GM18505 (cell line): ENCODE measurements around the gene ADGRA1.
"Not testable (repeated sequence)": the region's sequence is repeated elsewhere in the genome, so short reads cannot be mapped to it uniquely, and the experiment has no call there.

Experiments
- ATAC-seq: cut with Tn5 transposase; IDR thresholded peaks from one replicate; pipeline ENCODE4 v1.9.1; 2021; ENCODE audit not compliant: unreplicated experiment
- POLR2A ChIP-seq: IDR thresholded peaks from 4 replicates; pipeline ENCODE4 v1.6.1; 2011; ENCODE audit warnings: borderline replicate concordance; ENCODE audit not compliant: insufficient read depth, insufficient read length; ENCODE audit errors: extremely low read depth

The ADGRA1 gene

GRCh38 chr10:133150226-133150625 is 62.5 kb downstream of the ADGRA1 start:
- no peak for ATAC-seq
- no peak for TF ChIP-seq POLR2A

- no peak for TF ChIP-seq POLR2A
- no peak for ATAC-seq
Observed at GRCh38 chr10:133150656-133151055, 62.9 kb downstream of the ADGRA1 start.

GRCh38 chr10:133151071-133151470 is 63.3 kb downstream of the ADGRA1 start:
- ATAC-seq: not testable (repeated sequence)

GRCh38 chr10:133151543-133151972 is 63.8 kb downstream of the ADGRA1 start:
- no peak for ATAC-seq

GRCh38 chr10:133154411-133154810 is 66.7 kb downstream of the ADGRA1 start:
- TF ChIP-seq POLR2A: no peak
- ATAC-seq: no peak

More at GRCh38 chr10:133151543-133151972, 63.8 kb downstream of the ADGRA1 start:
- TF ChIP-seq POLR2A: no peak

- TF ChIP-seq POLR2A: no peak
- no peak for ATAC-seq
Observed at GRCh38 chr10:133154996-133155778, 67.5 kb downstream of the ADGRA1 start.

- no peak for ATAC-seq
- no peak for TF ChIP-seq POLR2A
Observed at GRCh38 chr10:133156674-133157579, 69.2 kb downstream of the ADGRA1 start.

- no peak for TF ChIP-seq POLR2A
- no peak for ATAC-seq
Observed at GRCh38 chr10:133157662-133158436, 70.1 kb downstream of the ADGRA1 start.

GRCh38 chr10:133158437-133158755 is 70.7 kb downstream of the ADGRA1 start:
- ATAC-seq: no peak
- TF ChIP-seq POLR2A: no peak

- ATAC-seq: no peak
- TF ChIP-seq POLR2A: no peak
Observed at GRCh38 chr10:133158756-133159610, 71.3 kb downstream of the ADGRA1 start.

GRCh38 chr10:133159611-133159949 is 71.9 kb downstream of the ADGRA1 start:
- no peak for ATAC-seq
- no peak for TF ChIP-seq POLR2A

- TF ChIP-seq POLR2A: no peak
- ATAC-seq: no peak
Observed at GRCh38 chr10:133159950-133160825, 72.5 kb downstream of the ADGRA1 start, which contains the start of gene KNDC1. Gene KNDC1 (plus strand): TSS chr10:133160219. CDS start chr10:133160468, 249 bp downstream.

GRCh38 chr10:133160826-133161471 is 73.2 kb downstream of the ADGRA1 start:
- no peak for ATAC-seq
- TF ChIP-seq POLR2A: no peak
